Renal cortex interstitium (tissue), 11 donors: Measurements from ENCODE around the gene CWC25. TPM values are rescaled to one million over a fixed set of nuclear protein-coding genes. Genes with fewer than 3 reads are reported as not detected.

Source experiments
- DNase-seq, 11 donors: peaks; one replicate each; pipeline ENCODE4 v3.0.0-alpha.2; 2013; ENCODE audit warnings: low read depth in 9 of 11, low spot score in 4 of 11; ENCODE audit errors: extremely low read depth in 1 of 11
- polyA plus RNA-seq, 3 donors: library from polyadenylated mRNA; unstranded; fragments of 120-200 nt; gene quantifications; one replicate each; pipeline ENCODE4 v1.2.1, GENCODE V29; 2013; ENCODE audit not compliant: insufficient read length in 3 of 3

The CWC25 gene
- polyA plus RNA-seq, 3 donors: 22.1 to 30.2 (median 26.8) TPM

- DNase-seq: no peak
Observed at GRCh38 chr17:38751144-38751807, 73.8 kb downstream of the CWC25 start.

Other genes starting within 250 kb of the CWC25 start
- gene SRCIN1, start 219.4 kb downstream of the CWC25 start, polyA plus RNA-seq: 1 to 10 TPM; 3.0 to 6.9 (median 5.3) TPM
- gene EPOP, start 150.4 kb downstream of the CWC25 start, polyA plus RNA-seq: 1 to 10 TPM; 1.8 to 1.9 (median 1.8) TPM
- gene MLLT6, start 120.0 kb downstream of the CWC25 start, polyA plus RNA-seq: 100 to 1,000 TPM in 1 of 3 donors, 10 to 100 TPM in 2; 89.7 to 146 (median 93.1) TPM
- gene CISD3, start 95.0 kb downstream of the CWC25 start, polyA plus RNA-seq: 10 to 100 TPM; 11.5 to 12.5 (median 11.9) TPM
- gene PCGF2, start 77.0 kb downstream of the CWC25 start, polyA plus RNA-seq: 10 to 100 TPM; 59.7 to 93.8 (median 84.0) TPM
- 100 to 1,000 TPM; 105 to 120 (median 109) TPM for gene PSMB3, start 72.6 kb downstream of the CWC25 start, polyA plus RNA-seq
- 10 to 100 TPM; 73.9 to 87.2 (median 80.9) TPM for gene PIP4K2B, start 25.8 kb downstream of the CWC25 start, polyA plus RNA-seq
- 1,000 to 10,000 TPM; 2,289 to 2,767 (median 2,734) TPM for gene RPL23, start 28.4 kb upstream of the CWC25 start, polyA plus RNA-seq
- 100 to 1,000 TPM; 132 to 165 (median 143) TPM for gene LASP1, start 44.7 kb upstream of the CWC25 start, polyA plus RNA-seq
- under 1 TPM in 1 of 3 donors, not detected in 2; 0.07 TPM for gene FBXO47, start 142.1 kb upstream of the CWC25 start, polyA plus RNA-seq